ENCODE results near the gene SUSD3.

GRCh38 chr9:93059011-93059714, 662 bp downstream of the SUSD3 start:
- TF ChIP-seq POLR2A (IDR thresholded peaks at IDR 0.05) = no peak
- TF ChIP-seq CTCF (IDR thresholded peaks at IDR 0.05) = no peak
